H1 (cell line): ENCODE results near the gene ADAMTS13. TPM values are rescaled to one million over a fixed set of nuclear protein-coding genes. Genes with fewer than 3 reads are reported as not detected.

Source experiments
- CTCF ChIA-PET: fragments of 300-600 bp; sonication (Branson Sonifier 250); formaldehyde crosslinking; loops from one replicate; lab custom pipeline; 2021; ENCODE audit not compliant: partially characterized antibody; lab: Charles Lee
- POLR2A ChIA-PET: fragments of 300-600 bp; sonication (Branson Sonifier 250); formaldehyde crosslinking; loops from one replicate; lab custom pipeline; 2021; ENCODE audit warnings: inconsistent platforms; ENCODE audit not compliant: partially characterized antibody; lab: Charles Lee
- DNase-seq, 2 experiments: peaks; one replicate each; pipeline versions ENCODE4 v3.0.0 to v3.0.0-alpha.2; 2010 to 2022; ENCODE audit warnings: low spot score in 2 of 2, low read depth in 1 of 2, mixed read lengths in 1 of 2
- FAIRE-seq: peaks from 2 replicates; lab custom pipeline; 2011; peaks lifted over from hg19 to GRCh38; lab: Jason Lieb, UNC
- H2AFZ ChIP-seq: 2 replicates; pipeline ENCODE4 v1.8.1; 2012; ENCODE audit warnings: low read length, inconsistent platforms
- H2AK5ac ChIP-seq: 2 replicates; pipeline ENCODE4 v1.6.1; 2013; ENCODE audit warnings: low read depth, low read length
- H2BK120ac ChIP-seq: replicated peaks from 2 replicates; pipeline ENCODE3; 2013; ENCODE audit warnings: low read depth, low read length, inconsistent platforms
- H2BK12ac ChIP-seq: 2 replicates; pipeline ENCODE4 v1.6.1; 2013; ENCODE audit warnings: low read depth, low read length
- H2BK15ac ChIP-seq: 2 replicates; pipeline ENCODE4 v1.6.1; 2013; ENCODE audit warnings: low read length
- H2BK20ac ChIP-seq: 2 replicates; pipeline ENCODE4 v1.6.1; 2013; ENCODE audit warnings: low read length
- H2BK5ac ChIP-seq: 2 replicates; pipeline ENCODE4 v1.6.1; 2013; ENCODE audit warnings: low read depth, low read length
- H3K14ac ChIP-seq: 2 replicates; pipeline ENCODE4 v1.6.1; 2013; ENCODE audit warnings: inconsistent platforms; ENCODE audit not compliant: insufficient read length
- H3K18ac ChIP-seq: 2 replicates; pipeline ENCODE4 v1.6.1; 2013; ENCODE audit warnings: low read length; ENCODE audit errors: extremely low read depth
- H3K23ac ChIP-seq: 2 replicates; pipeline ENCODE4 v1.6.1; 2013; ENCODE audit warnings: inconsistent platforms; ENCODE audit not compliant: insufficient read length
- H3K23me2 ChIP-seq: 2 replicates; pipeline ENCODE4 v1.6.1; 2013; ENCODE audit warnings: low read depth, low read length
- H3K27ac ChIP-seq: 2 replicates; pipeline ENCODE4 v1.6.1; 2011; ENCODE audit warnings: low read depth, low read length, inconsistent platforms
- H3K27me3 ChIP-seq, 4 experiments: replicated peaks in 1 of 4; 1 replicate in 1 of 4; 2 replicates in 3 of 4; pipeline versions ENCODE4 v1.6.1 to v1.8.1; 2011 to 2013; ENCODE audit warnings: low read length in 3 of 4, mild to moderate bottlenecking in 3 of 4, inconsistent platforms in 2 of 4, mixed read lengths in 2 of 4, moderate library complexity in 1 of 4; ENCODE audit not compliant: control insufficient read depth in 3 of 4, insufficient read depth in 3 of 4; ENCODE audit errors: extremely low read depth in 1 of 4
- H3K36me3 ChIP-seq, 4 experiments: 2 replicates each; pipeline versions ENCODE4 v1.6.1 to v1.8.1; 2011 to 2013; ENCODE audit warnings: mild to moderate bottlenecking in 4 of 4, low read length in 3 of 4, moderate library complexity in 2 of 4, control low read depth in 1 of 4, inconsistent platforms in 1 of 4; ENCODE audit not compliant: insufficient read depth in 4 of 4, control insufficient read depth in 2 of 4
- H3K4ac ChIP-seq: replicated peaks from 2 replicates; pipeline ENCODE3; 2013; ENCODE audit warnings: low read length, low read depth, mixed read lengths, inconsistent platforms; ENCODE audit not compliant: insufficient read length
- H3K4me1 ChIP-seq, 4 experiments: replicated peaks in 1 of 4; 1 replicate in 1 of 4; 2 replicates in 3 of 4; pipeline versions ENCODE4 v1.6.1 to v1.8.1; 2011 to 2013; ENCODE audit warnings: low read length in 3 of 4, inconsistent platforms in 2 of 4, mixed read lengths in 1 of 4; ENCODE audit not compliant: insufficient read depth in 4 of 4, control insufficient read depth in 3 of 4
- H3K4me2 ChIP-seq, 2 experiments: 2 replicates each; pipeline versions ENCODE4 v1.6.1 to v1.8.1; 2011 to 2013; ENCODE audit warnings: low read depth in 2 of 2, low read length in 2 of 2, control low read depth in 1 of 2, inconsistent platforms in 1 of 2, mild to moderate bottlenecking in 1 of 2; ENCODE audit not compliant: insufficient read depth in 1 of 2
- H3K4me3 ChIP-seq, 4 experiments: fragments of 200-600, 300-600 bp in 1 of 4; sonication (generic), shearing (Covaris generic), sonication (Bioruptor Twin) in 1 of 4; 2 replicates each; pipeline versions ENCODE4 v1.5.1 to v1.8.1; 2011 to 2016; ENCODE audit warnings: low read length in 4 of 4, low read depth in 3 of 4, control low read depth in 2 of 4, inconsistent platforms in 2 of 4, mild to moderate bottlenecking in 2 of 4, mixed read lengths in 1 of 4, moderate library complexity in 1 of 4; ENCODE audit not compliant: insufficient read depth in 2 of 4; ENCODE audit errors: extremely low read depth in 1 of 4
- H3K56ac ChIP-seq: replicated peaks from 2 replicates; pipeline ENCODE3; 2013; ENCODE audit warnings: low read depth, mild to moderate bottlenecking, mixed read lengths, low read length, inconsistent platforms; ENCODE audit not compliant: insufficient read length
- H3K79me1 ChIP-seq: 2 replicates; pipeline ENCODE4 v1.6.1; 2013; ENCODE audit warnings: low read depth, low read length, control low read depth
- H3K79me2 ChIP-seq, 2 experiments: 2 replicates each; pipeline versions ENCODE4 v1.6.1 to v1.8.1; 2012 to 2013; ENCODE audit warnings: low read length in 2 of 2, mild to moderate bottlenecking in 2 of 2, inconsistent platforms in 1 of 2; ENCODE audit not compliant: insufficient read depth in 2 of 2, control insufficient read depth in 1 of 2
- H3K9ac ChIP-seq, 4 experiments: replicated peaks in 1 of 4; 1 replicate in 1 of 4; 2 replicates in 3 of 4; pipeline versions ENCODE4 v1.6.1 to v1.8.1; 2011 to 2013; ENCODE audit warnings: low read depth in 3 of 4, low read length in 3 of 4, control low read depth in 2 of 4, mild to moderate bottlenecking in 2 of 4, moderate library complexity in 2 of 4, inconsistent platforms in 1 of 4; ENCODE audit errors: extremely low read depth in 1 of 4
- H3K9me3 ChIP-seq, 2 experiments: 2 replicates each; pipeline versions ENCODE4 v1.6.1 to v1.8.1; 2012 to 2013; ENCODE audit warnings: mild to moderate bottlenecking in 2 of 2, moderate library complexity in 2 of 2, control low read depth in 1 of 2, inconsistent platforms in 1 of 2, low read depth in 1 of 2, low read length in 1 of 2, mixed read lengths in 1 of 2; ENCODE audit not compliant: insufficient read depth in 2 of 2
- H4K20me1 ChIP-seq, 2 experiments: replicated peaks in 1 of 2; 2 replicates each; pipeline versions ENCODE3 to v1.8.1; 2011 to 2013; ENCODE audit warnings: inconsistent platforms in 2 of 2, low read length in 2 of 2, mild to moderate bottlenecking in 1 of 2; ENCODE audit not compliant: insufficient read depth in 2 of 2, control insufficient read depth in 1 of 2
- H4K5ac ChIP-seq: 2 replicates; pipeline ENCODE4 v1.6.1; 2013; ENCODE audit warnings: low read length, low read depth, mixed read lengths, inconsistent platforms; ENCODE audit not compliant: insufficient read length
- H4K8ac ChIP-seq: 2 replicates; pipeline ENCODE4 v1.8.0; 2013; ENCODE audit warnings: mild to moderate bottlenecking, moderate library complexity, low read length, inconsistent platforms; ENCODE audit not compliant: insufficient read depth; ENCODE audit errors: extremely low read depth
- H4K91ac ChIP-seq: replicated peaks from 2 replicates; pipeline ENCODE3; 2013; ENCODE audit warnings: low read length, mixed read lengths, inconsistent platforms; ENCODE audit not compliant: insufficient read length
- BACH1 ChIP-seq: IDR thresholded peaks from 2 replicates; pipeline ENCODE4 v1.6.1; 2012; ENCODE audit warnings: low read length, improper control_type of control experiment
- BCL11A ChIP-seq, 2 experiments: IDR thresholded peaks; one replicate each; pipeline ENCODE4 v1.6.1; 2011; ENCODE audit warnings: low read depth in 2 of 2, low read length in 2 of 2, mild to moderate bottlenecking in 2 of 2
- CEBPB ChIP-seq: IDR thresholded peaks from 2 replicates; pipeline ENCODE4 v1.6.1; 2012; ENCODE audit warnings: low read depth, low read length
- CREB1 ChIP-seq: IDR thresholded peaks from 2 replicates; pipeline ENCODE4 v1.6.1; 2012; ENCODE audit warnings: inconsistent platforms
- CTBP2 ChIP-seq: IDR thresholded peaks from 2 replicates; pipeline ENCODE4 v1.7.0; 2011; ENCODE audit warnings: borderline replicate concordance, mild to moderate bottlenecking, moderate library complexity, mixed read lengths, low read length; ENCODE audit not compliant: insufficient read depth, insufficient read length
- EGR1 ChIP-seq: IDR thresholded peaks from 2 replicates; pipeline ENCODE4 v1.6.1; 2011; ENCODE audit warnings: low read depth, low read length, borderline replicate concordance
- MAFK ChIP-seq: IDR thresholded peaks from 2 replicates; pipeline ENCODE4 v1.6.1; 2012; ENCODE audit warnings: low read depth, mild to moderate bottlenecking, improper control_type of control experiment, low read length
- SRF ChIP-seq: IDR thresholded peaks from 2 replicates; pipeline ENCODE4 v1.6.1; 2011; ENCODE audit warnings: mild to moderate bottlenecking, low read depth, low read length, moderate library complexity
- TAF7 ChIP-seq: optimal IDR thresholded peaks from 2 replicates; pipeline ENCODE3; 2011; ENCODE audit warnings: low read depth, mild to moderate bottlenecking, inconsistent platforms, low read length, moderate library complexity, borderline replicate concordance
- TBP ChIP-seq: IDR thresholded peaks from 2 replicates; pipeline ENCODE4 v1.6.1; 2011; ENCODE audit warnings: low read depth, low read length, improper control_type of control experiment
- TEAD4 ChIP-seq: IDR thresholded peaks from 2 replicates; pipeline ENCODE4 v1.6.1; 2012; ENCODE audit warnings: low read depth, low read length, inconsistent platforms, mixed read lengths
- ZNF274 ChIP-seq: IDR thresholded peaks from 2 replicates; pipeline ENCODE4 v1.7.0; 2012; ENCODE audit warnings: low read length, borderline replicate concordance; ENCODE audit errors: extremely low read depth
- WGBS, 2 experiments: shearing (Covaris generic) in 1 of 2; methylation state at CpG; one replicate each; pipeline versions ENCODE4 v1.1.6 to v1.1.7; 2013 to 2015; ENCODE audit warnings: low lambda C conversion rate in 2 of 2, mixed read lengths in 2 of 2, inconsistent platforms in 1 of 2, low coverage in 1 of 2, missing lambda C conversion rate in 1 of 2; ENCODE audit not compliant: insufficient replicate concordance in 2 of 2, insufficient coverage in 1 of 2, insufficient read length in 1 of 2; ENCODE audit errors: extremely low coverage in 1 of 2, missing lambda C conversion rate in 1 of 2; 5-methylcytosine and 5-hydroxymethylcytosine counted together
- polyA plus RNA-seq, 7 experiments: library from polyadenylated mRNA; depleted of rRNA in 3 of 7; stranded (reverse) in 5 of 7; unstranded in 2 of 7; fragments of >200 nt in 5 of 7; fragments of 200-250 nt in 2 of 7; gene quantifications; 1 replicate in 5 of 7; 2 replicates in 1 of 7; 4 replicates in 1 of 7; pipeline versions ENCODE4 v1.2.1 to v1.2.3, GENCODE V29; 2011 to 2013; ENCODE audit warnings: missing spikeins in 2 of 7, mixed read lengths in 2 of 7
- total RNA-seq: library from RNA; stranded (reverse); fragmentation: NEBNext Ultra II Directional; extraction: Animal tissue kit (Norgen Biotek cat#: 25700); gene quantifications from 2 replicates; pipeline ENCODE4 v1.2.1, GENCODE V29; 2021

The ADAMTS13 gene
- total and polyA plus RNA-seq, 2 of the 8 experiments (the other 6 are each of a cell fraction or from before 2014, with no cell fraction given), result 4.4 to 5.8 TPM

- H2BK120ac ChIP-seq, result no peak overlapping the region
- no peaks in the 10 kb centered on the region for H3K79me2 ChIP-seq
- 85% methylated on average over 12 of the region's 13 CpGs; no CpG with 5 or more reads in 1 of the 2 experiments for WGBS, 2 experiments
- H2BK12ac ChIP-seq, result no peak overlapping the region
- no peaks in the 10 kb centered on the region for H3K23me2 ChIP-seq
- H4K20me1 ChIP-seq, result peaks cover 0 to 3% of the 10 kb centered on the region in 2 experiments
- H3K27me3 ChIP-seq, result no peaks in the 10 kb centered on the region; a peak in 1 of 7 replicates
- H3K18ac ChIP-seq, result no peak overlapping the region
- H3K23ac ChIP-seq, result no peak overlapping the region
- FAIRE-seq, result no peak
- no peak overlapping the region for H4K5ac ChIP-seq
- H3K27ac ChIP-seq, result no peak overlapping the region
- ChIA-PET CTCF (interaction anchor here (0.7 to 7.2 kb wide), 4 partner anchors 7 to 297 kb away, joined by 3 to 64 read pairs (median 3); no protein-coding TSS in a partner anchor), POLR2A (interaction anchor here (1.3 kb wide), 1 partner anchor 15 kb away, joined by 3 read pairs; no protein-coding TSS in a partner anchor)
- H2BK20ac ChIP-seq, result no peak overlapping the region
- no peaks in the 10 kb centered on the region for H3K4me1 ChIP-seq
- no peak overlapping the region for H3K14ac ChIP-seq
- no peak overlapping the region for H4K91ac ChIP-seq
- H3K4me2 ChIP-seq, result no peak overlapping the region
- H4K8ac ChIP-seq, result no peak overlapping the region; the same call in 1 of the 2 replicates
- no peak overlapping the region for H2BK5ac ChIP-seq
- no peak overlapping the region for H3K4ac ChIP-seq
- no peak overlapping the region for H2AFZ ChIP-seq
- H3K9ac ChIP-seq, result no peak overlapping the region
- H3K4me3 ChIP-seq, result no peak overlapping the region
- no peaks in the 10 kb centered on the region for H3K9me3 ChIP-seq
- H2BK15ac ChIP-seq, result no peak overlapping the region
- no peak overlapping the region for H3K56ac ChIP-seq
- H3K36me3 ChIP-seq, result no peaks in the 10 kb centered on the region
- DNase-seq, result no peak
- no peaks in the 10 kb centered on the region for H3K79me1 ChIP-seq
- no peak overlapping the region for H2AK5ac ChIP-seq
- no peak for TF ChIP-seq CTBP2
- no peak for TF ChIP-seq BACH1
- TF ChIP-seq TAF7, result no peak
- TF ChIP-seq CREB1, result no peak
- no peak for TF ChIP-seq EGR1
- TF ChIP-seq TEAD4, result no peak
- no peak for TF ChIP-seq TBP
- no peak for TF ChIP-seq CEBPB
- no peak for TF ChIP-seq BCL11A (IDR thresholded peaks at IDR 0.05; ENCODE audit: low read depth in 2 of 2, low read length in 2 of 2)
- no peak for TF ChIP-seq SRF
- TF ChIP-seq ZNF274, result no peak
- no peak for TF ChIP-seq MAFK
Measured at GRCh38 chr9:133448487-133448972, 26.4 kb downstream of the ADAMTS13 start.
